Measurements from ENCODE around the gene PCSK2. TPM values are rescaled to one million over a fixed set of nuclear protein-coding genes. Genes with fewer than 3 reads are reported as not detected.

The PCSK2 gene
- total RNA-seq, 1 experiment from 2014 or later = not detected

GRCh38 chr20:17490501-17490900 is 263.7 kb downstream of the PCSK2 start:
- CTCF ChIA-PET = no interaction called here
- no peak for DNase-seq
- Mint-ChIP-seq H3K36me3 (ENCODE audit: insufficient read depth, unreplicated experiment) (no peaks in the 10 kb centered on the region), H3K27ac (ENCODE audit: unreplicated experiment) (no peak overlapping the region), H3K4me1 (ENCODE audit: low read depth, unreplicated experiment) (no peaks in the 10 kb centered on the region), H3K27me3 (ENCODE audit: unreplicated experiment) (peaks cover 22% of the 10 kb centered on the region), H3K4me3 (ENCODE audit: low read depth, unreplicated experiment) (no peak overlapping the region), H3K9me3 (ENCODE audit: low read depth, unreplicated experiment) (no peaks in the 10 kb centered on the region)
- BruUV-seq (replicated peaks) = no TSS peak
- intact Hi-C loops (cut with micrococcal nuclease; ENCODE audit: unreplicated experiment) = no loop called here
- no peak for TF ChIP-seq CTCF (IDR thresholded peaks at IDR 0.05; ENCODE audit: unreplicated experiment)

- Mint-ChIP-seq H3K36me3 (ENCODE audit: insufficient read depth, unreplicated experiment) (no peaks in the 10 kb centered on the region), H3K27ac (ENCODE audit: unreplicated experiment) (no peak overlapping the region), H3K27me3 (ENCODE audit: unreplicated experiment) (peaks cover 22% of the 10 kb centered on the region), H3K4me1 (ENCODE audit: low read depth, unreplicated experiment) (no peaks in the 10 kb centered on the region), H3K9me3 (ENCODE audit: low read depth, unreplicated experiment) (no peaks in the 10 kb centered on the region), H3K4me3 (ENCODE audit: low read depth, unreplicated experiment) (no peak overlapping the region)
- intact Hi-C loops (cut with micrococcal nuclease; ENCODE audit: unreplicated experiment) = no loop called here
- no TSS peak for BruUV-seq (replicated peaks)
- no peak for TF ChIP-seq CTCF (IDR thresholded peaks at IDR 0.05; ENCODE audit: unreplicated experiment)
- no peak for DNase-seq
- CTCF ChIA-PET = no interaction called here
Observed at GRCh38 chr20:17491041-17491440, 264.2 kb downstream of the PCSK2 start.

GRCh38 chr20:17491488-17491887 is 264.6 kb downstream of the PCSK2 start:
- H3K27me3 Mint-ChIP-seq (ENCODE audit: unreplicated experiment) = peaks cover 22% of the 10 kb centered on the region
- H3K27ac Mint-ChIP-seq (ENCODE audit: unreplicated experiment) = no peak overlapping the region
- H3K9me3 Mint-ChIP-seq (ENCODE audit: low read depth, unreplicated experiment) = no peaks in the 10 kb centered on the region
- H3K4me1 Mint-ChIP-seq (ENCODE audit: low read depth, unreplicated experiment) = no peaks in the 10 kb centered on the region
- intact Hi-C loops (cut with micrococcal nuclease; ENCODE audit: unreplicated experiment) = no loop called here
- H3K4me3 Mint-ChIP-seq (ENCODE audit: low read depth, unreplicated experiment) = no peak overlapping the region
- no peak for DNase-seq
- no peaks in the 10 kb centered on the region for H3K36me3 Mint-ChIP-seq (ENCODE audit: insufficient read depth, unreplicated experiment)
- CTCF ChIA-PET = no interaction called here
- TF ChIP-seq CTCF (IDR thresholded peaks at IDR 0.05; ENCODE audit: unreplicated experiment) = no peak
- no TSS peak for BruUV-seq (replicated peaks)

GRCh38 chr20:17493173-17493572 is 266.3 kb downstream of the PCSK2 start:
- Mint-ChIP-seq H3K27me3 (ENCODE audit: unreplicated experiment) (peaks cover 22% of the 10 kb centered on the region), H3K4me1 (ENCODE audit: low read depth, unreplicated experiment) (no peaks in the 10 kb centered on the region), H3K36me3 (ENCODE audit: insufficient read depth, unreplicated experiment) (no peaks in the 10 kb centered on the region), H3K9me3 (ENCODE audit: low read depth, unreplicated experiment) (no peaks in the 10 kb centered on the region), H3K4me3 (ENCODE audit: low read depth, unreplicated experiment) (no peak overlapping the region), H3K27ac (ENCODE audit: unreplicated experiment) (no peak overlapping the region)
- CTCF ChIA-PET = no interaction called here
- no peak for TF ChIP-seq CTCF (IDR thresholded peaks at IDR 0.05; ENCODE audit: unreplicated experiment)
- BruUV-seq (replicated peaks) = no TSS peak
- no peak for DNase-seq
- intact Hi-C loops (cut with micrococcal nuclease; ENCODE audit: unreplicated experiment) = no loop called here

GRCh38 chr20:17494201-17494600 is 267.4 kb downstream of the PCSK2 start:
- CTCF ChIA-PET = no interaction called here
- intact Hi-C loops (cut with micrococcal nuclease; ENCODE audit: unreplicated experiment) = no loop called here
- no peak overlapping the region for H3K27ac Mint-ChIP-seq (ENCODE audit: unreplicated experiment)
- no peaks in the 10 kb centered on the region for H3K36me3 Mint-ChIP-seq (ENCODE audit: insufficient read depth, unreplicated experiment)
- no peaks in the 10 kb centered on the region for H3K9me3 Mint-ChIP-seq (ENCODE audit: low read depth, unreplicated experiment)
- no peaks in the 10 kb centered on the region for H3K4me1 Mint-ChIP-seq (ENCODE audit: low read depth, unreplicated experiment)
- peaks cover 22% of the 10 kb centered on the region for H3K27me3 Mint-ChIP-seq (ENCODE audit: unreplicated experiment)
- no peak overlapping the region for H3K4me3 Mint-ChIP-seq (ENCODE audit: low read depth, unreplicated experiment)
- no TSS peak for BruUV-seq (replicated peaks)
- no peak for DNase-seq
- no peak for TF ChIP-seq CTCF (IDR thresholded peaks at IDR 0.05; ENCODE audit: unreplicated experiment)
